CD4-positive, alpha-beta T cell treated with Interleukin-17A for 4 hours (primary cell): ENCODE results near the gene GFRA1.

ENCODE experiments used
- DNase-seq: peaks from one replicate; pipeline ENCODE4 v3.0.0-alpha.2; 2020; ENCODE audit warnings: mixed read lengths

Gene GFRA1

GRCh38 chr10:116156819-116157218 lies 116.2 kb downstream of the GFRA1 start:
- no peak for DNase-seq

- no peak for DNase-seq
These were observed 117.8 kb downstream of the GFRA1 start for GRCh38 chr10:116155191-116155590.

GRCh38 chr10:116154651-116155050 lies 118.4 kb downstream of the GFRA1 start:
- DNase-seq = no peak

GRCh38 chr10:116151076-116151475 lies 121.9 kb downstream of the GFRA1 start:
- DNase-seq = no peak

GRCh38 chr10:116150606-116151005 lies 122.4 kb downstream of the GFRA1 start:
- no peak for DNase-seq

GRCh38 chr10:116147147-116147905 lies 125.7 kb downstream of the GFRA1 start:
- DNase-seq = no peak

GRCh38 chr10:116146372-116147140 lies 126.5 kb downstream of the GFRA1 start:
- no peak for DNase-seq

- no peak for DNase-seq
These were observed 129.3 kb downstream of the GFRA1 start for GRCh38 chr10:116143673-116144222.

GRCh38 chr10:116141855-116142254 lies 131.2 kb downstream of the GFRA1 start:
- DNase-seq = no peak

- DNase-seq = no peak
These were observed 131.8 kb downstream of the GFRA1 start for GRCh38 chr10:116141246-116141645.

- DNase-seq = no peak
These were observed 133.1 kb downstream of the GFRA1 start for GRCh38 chr10:116139886-116140285.

- no peak for DNase-seq
These were observed 134.1 kb downstream of the GFRA1 start for GRCh38 chr10:116138897-116139296.

GRCh38 chr10:116136261-116136660 lies 136.7 kb downstream of the GFRA1 start:
- DNase-seq = no peak

- DNase-seq = no peak
These were observed 138.7 kb downstream of the GFRA1 start for GRCh38 chr10:116134322-116134721.

GRCh38 chr10:116133634-116134033 lies 139.4 kb downstream of the GFRA1 start:
- no peak for DNase-seq

GRCh38 chr10:116132780-116133399 lies 140.1 kb downstream of the GFRA1 start:
- no peak for DNase-seq

GRCh38 chr10:116130006-116130405 lies 143.0 kb downstream of the GFRA1 start:
- DNase-seq = no peak

GRCh38 chr10:116126954-116127695 lies 145.9 kb downstream of the GFRA1 start:
- no peak for DNase-seq

GRCh38 chr10:116126239-116126638 lies 146.8 kb downstream of the GFRA1 start:
- DNase-seq = no peak

- DNase-seq = no peak
These were observed 147.8 kb downstream of the GFRA1 start for GRCh38 chr10:116125180-116125579.

- no peak for DNase-seq
These were observed 148.2 kb downstream of the GFRA1 start for GRCh38 chr10:116124777-116125176.

- DNase-seq = no peak
These were observed 150.3 kb downstream of the GFRA1 start for GRCh38 chr10:116122664-116123063.
